GM23338 (cell line): ENCODE results near the gene FAP. TPM values are rescaled to one million over a fixed set of nuclear protein-coding genes. Genes with fewer than 3 reads are reported as not detected.

Source experiments
- ATAC-seq: fragments of 200-7000 bp; cut with Tn5 transposase; 3 replicates; pipeline ENCODE4 v1.9.1; 2020
- DNase-seq: peaks from one replicate; pipeline ENCODE4 v3.0.0-alpha.2; 2015; ENCODE audit warnings: low spot score
- H2AFZ ChIP-seq: fragments of 200-600 bp; sonication (generic); 2 replicates; pipeline ENCODE4 v1.8.0; 2016; ENCODE audit warnings: antibody characterized with exemption, mild to moderate bottlenecking, moderate library complexity
- H3F3A ChIP-seq: fragments of 200-600 bp; sonication (generic); replicated peaks from 2 replicates; pipeline ENCODE4 v1.8.0; 2017; ENCODE audit warnings: antibody characterized with exemption, mixed run types, low read depth
- H3K27ac ChIP-seq: fragments of 200-600 bp; sonication (generic); 2 replicates; pipeline ENCODE4 v1.6.1; 2016; ENCODE audit warnings: low read depth
- H3K27me3 ChIP-seq: fragments of 200-600 bp; sonication (generic); 2 replicates; pipeline ENCODE4 v1.8.0; 2016; ENCODE audit warnings: mild to moderate bottlenecking, mixed run types, moderate library complexity; ENCODE audit not compliant: insufficient read depth
- H3K36me3 ChIP-seq: fragments of 200-600 bp; sonication (generic); 2 replicates; pipeline ENCODE4 v1.8.0; 2016; ENCODE audit warnings: mild to moderate bottlenecking; ENCODE audit not compliant: insufficient read depth
- H3K4me1 ChIP-seq: fragments of 200-600 bp; sonication (generic); 2 replicates; pipeline ENCODE4 v1.8.0; 2016; ENCODE audit warnings: mild to moderate bottlenecking, moderate library complexity; ENCODE audit not compliant: insufficient read depth
- H3K4me2 ChIP-seq: fragments of 200-600 bp; sonication (generic); 2 replicates; pipeline ENCODE4 v1.7.1; 2017; ENCODE audit warnings: mixed run types
- H3K4me3 ChIP-seq: fragments of 200-600 bp; sonication (generic); 2 replicates; pipeline ENCODE4 v1.6.1; 2016; ENCODE audit warnings: mixed run types
- H3K79me2 ChIP-seq: fragments of 200-600 bp; sonication (generic); replicated peaks from 2 replicates; pipeline ENCODE4 v1.8.0; 2017; ENCODE audit warnings: mild to moderate bottlenecking; ENCODE audit not compliant: insufficient read depth
- H3K9me2 ChIP-seq: fragments of 200-600 bp; sonication (generic); 2 replicates; pipeline ENCODE4 v1.8.0; 2017; ENCODE audit not compliant: insufficient read depth
- H4K20me1 ChIP-seq: fragments of 200-600 bp; sonication (generic); replicated peaks from 2 replicates; pipeline ENCODE4 v1.8.0; 2017; ENCODE audit warnings: mild to moderate bottlenecking; ENCODE audit not compliant: insufficient read depth
- H3K27ac Mint-ChIP-seq: 2 replicates; pipeline ENCODE4 v1.8.0; 2020; ENCODE audit warnings: inconsistent platforms, mild to moderate bottlenecking, moderate library complexity, mixed read lengths
- H3K27me3 Mint-ChIP-seq: 3 replicates; pipeline ENCODE4 v1.8.0; 2022; ENCODE audit warnings: low read depth, mild to moderate bottlenecking, moderate library complexity, mixed read lengths, inconsistent platforms; ENCODE audit not compliant: insufficient read depth, poor library complexity
- H3K36me3 Mint-ChIP-seq: 3 replicates; pipeline ENCODE4 v1.8.0; 2021; ENCODE audit warnings: low read depth, mild to moderate bottlenecking, inconsistent platforms, moderate library complexity, mixed read lengths
- H3K4me1 Mint-ChIP-seq: 3 replicates; pipeline ENCODE4 v1.8.0; 2020; ENCODE audit warnings: mild to moderate bottlenecking, inconsistent platforms, mixed read lengths
- H3K4me3 Mint-ChIP-seq: 3 replicates; pipeline ENCODE4 v1.8.0; 2021; ENCODE audit warnings: moderate library complexity, mild to moderate bottlenecking, inconsistent platforms, mixed read lengths
- H3K9me3 Mint-ChIP-seq: 3 replicates; pipeline ENCODE4 v1.8.0; 2020; ENCODE audit warnings: moderate library complexity, mild to moderate bottlenecking, inconsistent platforms, mixed read lengths
- CREB1 ChIP-seq: fragments of 250-450 bp; sonication (Bioruptor Pico); IDR thresholded peaks from 2 replicates; pipeline ENCODE4 v1.5.0; 2020; ENCODE audit warnings: low read depth, mild to moderate bottlenecking, moderate library complexity
- CTCF ChIP-seq, 2 experiments: fragments of 200-600 bp in 1 of 2; sonication (generic) in 1 of 2; conservative IDR thresholded peaks; 2 replicates each; pipeline versions ENCODE4 v1.5.1 to v1.6.1; 2016 to 2017; ENCODE audit warnings: antibody characterized with exemption in 2 of 2, low read depth in 2 of 2, mild to moderate bottlenecking in 2 of 2, moderate library complexity in 1 of 2
- ETS1 ChIP-seq: IDR thresholded peaks from 2 replicates; pipeline ENCODE4 v1.6.1; 2016; ENCODE audit warnings: antibody characterized with exemption
- EZH2phosphoT487 ChIP-seq: fragments of 200-600 bp; sonication (generic); IDR thresholded peaks from one replicate; pipeline ENCODE4 v1.8.1; 2018; ENCODE audit warnings: antibody characterized with exemption; ENCODE audit not compliant: unreplicated experiment
- NANOG ChIP-seq: IDR thresholded peaks from 2 replicates; pipeline ENCODE4 v1.6.1; 2016; ENCODE audit warnings: antibody characterized with exemption, borderline replicate concordance
- POLR2AphosphoS5 ChIP-seq: IDR thresholded peaks from 2 replicates; pipeline ENCODE4 v1.6.1; 2016; ENCODE audit warnings: antibody characterized with exemption, low read depth
- REST ChIP-seq: IDR thresholded peaks from one replicate; pipeline ENCODE4 v1.6.1; 2018; ENCODE audit warnings: antibody characterized with exemption; ENCODE audit not compliant: unreplicated experiment
- ZNF331 ChIP-seq: fragments of 250-450 bp; sonication (Bioruptor Pico); IDR thresholded peaks from 2 replicates; pipeline ENCODE4 v1.5.0; 2020; ENCODE audit warnings: low read depth, mild to moderate bottlenecking, moderate library complexity
- ZNF462 ChIP-seq: fragments of 250-450 bp; sonication (Bioruptor Pico); IDR thresholded peaks from 2 replicates; pipeline ENCODE4 v1.5.0; 2020; ENCODE audit warnings: mild to moderate bottlenecking, moderate library complexity
- polyA plus RNA-seq: library from polyadenylated mRNA; unstranded; fragments of >200 nt; fragmentation: Nextera tagmentation; extraction: Ambion mirVana; gene quantifications from 2 replicates; pipeline ENCODE4 v1.2.1, GENCODE V29; 2016
- total RNA-seq: library from RNA; depleted of rRNA; stranded (reverse); fragments of >200 nt; shearing (Covaris generic); gene quantifications from 2 replicates; pipeline ENCODE4 v1.2.3, GENCODE V29; 2014

FAP gene
- total and polyA plus RNA-seq, 2 experiments from 2014 or later = not detected

- H3K9me2 ChIP-seq = no peaks in the 10 kb centered on the region
- no peaks in the 10 kb centered on the region for H3K9me3 Mint-ChIP-seq
- no peak overlapping the region for H3K4me2 ChIP-seq
- no peaks in the 10 kb centered on the region for H3K79me2 ChIP-seq
- no peak for TF ChIP-seq CREB1 (CRISPR knock-in tag)
- no peak for TF ChIP-seq CTCF (conservative IDR thresholded peaks at IDR 0.05; ENCODE audit: low read depth in 2 of 2)
- no peak for TF ChIP-seq EZH2phosphoT487
- no peak for TF ChIP-seq NANOG
- no peak for TF ChIP-seq ZNF331 (CRISPR knock-in tag)
- TF ChIP-seq POLR2AphosphoS5 = no peak
- TF ChIP-seq REST = no peak
- no peak for TF ChIP-seq ZNF462 (CRISPR knock-in tag)
- TF ChIP-seq ETS1 = no peak
- H3K4me1 ChIP-seq = 0 out of 2 replicates have a peak, but pooled peaks cover 3% of the 10 kb centered on the region
- peaks cover 5% of the 10 kb centered on the region for H3K27me3 Mint-ChIP-seq
- no peak overlapping the region for H2AFZ ChIP-seq
- no peaks in the 10 kb centered on the region for H3F3A ChIP-seq
- no peak overlapping the region for H3K27ac ChIP-seq
- no peaks in the 10 kb centered on the region for H3K36me3 ChIP-seq
- H3K4me1 Mint-ChIP-seq = peaks cover 15% of the 10 kb centered on the region
- H3K27ac Mint-ChIP-seq = no peak overlapping the region
- no peaks in the 10 kb centered on the region for H3K36me3 Mint-ChIP-seq
- no peak overlapping the region for H3K4me3 Mint-ChIP-seq
- DNase-seq = no peak
- H4K20me1 ChIP-seq = no peaks in the 10 kb centered on the region
- H3K27me3 ChIP-seq = no peaks in the 10 kb centered on the region
- no peak for ATAC-seq
- H3K4me3 ChIP-seq = no peak overlapping the region
Measured at GRCh38 chr2:162177301-162177700, 65.9 kb downstream of the FAP start.
